HepG2 (cell line): ENCODE data around the gene PCBP4. TPM values are rescaled to one million over a fixed set of nuclear protein-coding genes. Genes with fewer than 3 reads are reported as not detected.
A peak's percentile ranks its signal among the peaks of the same experiment; 100 is the strongest.

ENCODE experiments used
- ARID4A ChIP-seq: sonication (generic); formaldehyde crosslinking; IDR thresholded peaks from 2 replicates; pipeline ENCODE4 v1.5.0; 2020; ENCODE audit warnings: mild to moderate bottlenecking, missing genetic modification reagents, borderline replicate concordance
- GTF2F1 ChIP-seq: fragments of 150-350 bp; IDR thresholded peaks from 2 replicates; pipeline ENCODE4 v1.6.1; 2014; ENCODE audit warnings: low read length
- RFX5 ChIP-seq: IDR thresholded peaks from 2 replicates; pipeline ENCODE4 v1.6.1; 2011; ENCODE audit warnings: low read depth, low read length, improper control_type of control experiment
- TCF7L2 ChIP-seq: IDR thresholded peaks from 2 replicates; pipeline ENCODE4 v1.6.1; 2011; ENCODE audit warnings: mild to moderate bottlenecking, low read depth, low read length, moderate library complexity
- TIGD3 ChIP-seq: sonication (generic); formaldehyde crosslinking; IDR thresholded peaks from 2 replicates; pipeline ENCODE4 v1.5.1; 2020; ENCODE audit warnings: mild to moderate bottlenecking, missing genetic modification reagents, borderline replicate concordance
- ZBTB40 ChIP-seq, 2 experiments: fragments of 450-650 bp in 1 of 2; sonication (generic) in 1 of 2; formaldehyde crosslinking in 1 of 2; IDR thresholded peaks; 2 replicates each; pipeline versions ENCODE4 v1.6.1 to v1.8.0; 2016 to 2022; ENCODE audit warnings: antibody characterized with exemption in 1 of 2, mild to moderate bottlenecking in 1 of 2, missing genetic modification reagents in 1 of 2
- ZIK1 ChIP-seq: sonication (generic); formaldehyde crosslinking; IDR thresholded peaks from 2 replicates; pipeline ENCODE4 v1.5.0; 2020; ENCODE audit warnings: mild to moderate bottlenecking, low read depth, missing genetic modification reagents, borderline replicate concordance
- ZNF124 ChIP-seq: sonication (generic); formaldehyde crosslinking; IDR thresholded peaks from 2 replicates; pipeline ENCODE4 v1.4.0; 2020; ENCODE audit warnings: missing genetic modification reagents
- ZNF292 ChIP-seq: sonication (generic); formaldehyde crosslinking; IDR thresholded peaks from 2 replicates; pipeline ENCODE4 v1.8.1; 2022; ENCODE audit warnings: mild to moderate bottlenecking, low read depth, missing genetic modification reagents, borderline replicate concordance
- ZNF710 ChIP-seq: sonication (generic); formaldehyde crosslinking; IDR thresholded peaks from 2 replicates; pipeline ENCODE4 v1.5.0; 2020; ENCODE audit warnings: mild to moderate bottlenecking, missing genetic modification reagents, borderline replicate concordance
- polyA plus RNA-seq, 8 experiments: library from polyadenylated mRNA; depleted of rRNA in 3 of 8; stranded (reverse) in 7 of 8; unstranded in 1 of 8; fragments of >200 nt; fragmentation: Illumina TruSeq in 4 of 8; extraction: Trizol in 4 of 8; gene quantifications; 2 replicates each; pipeline versions ENCODE4 v1.2.1 to v1.2.3, GENCODE V29; 2011 to 2016; ENCODE audit warnings: low read depth in 4 of 8, missing spikeins in 1 of 8, mixed read lengths in 1 of 8; ENCODE audit not compliant: insufficient read depth in 1 of 8
- total RNA-seq, 5 experiments: library from RNA; depleted of rRNA; stranded (reverse); fragments of >200 nt; fragmentation: Illumina TruSeq; extraction: Trizol; gene quantifications; 2 replicates each; pipeline ENCODE4 v1.2.3, GENCODE V29; 2016; ENCODE audit warnings: low read depth in 1 of 5

The PCBP4 gene
- total and polyA plus RNA-seq, 2 of the 13 experiments (the other 11 are each of a cell fraction or from before 2014, with no cell fraction given): 36.8 to 51.3 TPM

GRCh38 chr3:51968170-51968775, 1.0 kb upstream of the PCBP4 start (continued):
- no peak for TF ChIP-seq ZBTB40 (IDR thresholded peaks at IDR 0.05)
- no peak for TF ChIP-seq ZBTB40 (CRISPR knock-in tag; IDR thresholded peaks at IDR 0.05)
- TF ChIP-seq ZNF292 (CRISPR knock-in tag): no peak
- no peak for TF ChIP-seq GTF2F1
- TF ChIP-seq ARID4A (CRISPR knock-in tag): no peak
- TF ChIP-seq ZNF710: no peak
- no peak for TF ChIP-seq RFX5
- TF ChIP-seq ZNF124 (CRISPR knock-in tag): 0 out of 2 replicates have a peak, but pooled peaks have one; percentile 6
- no peak for TF ChIP-seq TIGD3 (CRISPR knock-in tag)
- no peak for TF ChIP-seq TCF7L2
- no peak for TF ChIP-seq ZIK1 (CRISPR knock-in tag)
